HL-60 (cell line): ENCODE measurements around the gene VCP.

ENCODE experiments used
- DNase-seq, 2 experiments: peaks; one replicate each; pipeline ENCODE4 v3.0.0-alpha.2; 2010 to 2020; ENCODE audit warnings: low read depth in 1 of 2, low spot score in 1 of 2
- H3K27ac ChIP-seq: fragments of 250-450 bp; sonication (Bioruptor Pico); replicated peaks from 2 replicates; pipeline ENCODE4 v1.5.1; 2020; ENCODE audit warnings: mild to moderate bottlenecking, moderate library complexity
- H3K27me3 ChIP-seq: fragments of 250-450 bp; sonication (Bioruptor Pico); 2 replicates; pipeline ENCODE4 v1.5.1; 2021; ENCODE audit warnings: mild to moderate bottlenecking, moderate library complexity; ENCODE audit not compliant: insufficient read depth, poor library complexity, severe bottlenecking
- H3K4me3 ChIP-seq: replicated peaks from 2 replicates; pipeline ENCODE4 v1.5.1; 2011; ENCODE audit warnings: mild to moderate bottlenecking, control low read depth, low read length; ENCODE audit not compliant: insufficient read depth
- CTCF ChIP-seq: IDR thresholded peaks from one replicate; pipeline ENCODE4 v1.5.1; 2011; ENCODE audit warnings: low read length, control low read depth, inconsistent platforms; ENCODE audit not compliant: insufficient read depth
- GABPA ChIP-seq: IDR thresholded peaks from 2 replicates; pipeline ENCODE4 v1.6.1; 2012; ENCODE audit warnings: low read depth
- POLR2AphosphoS5 ChIP-seq: IDR thresholded peaks from 2 replicates; pipeline ENCODE4 v1.6.1; 2012; ENCODE audit warnings: low read depth
- REST ChIP-seq: IDR thresholded peaks from 2 replicates; pipeline ENCODE4 v1.6.1; 2012; ENCODE audit warnings: low read depth; ENCODE audit not compliant: insufficient replicate concordance
- SPI1 ChIP-seq: IDR thresholded peaks from 2 replicates; pipeline ENCODE4 v1.6.1; 2012; ENCODE audit warnings: low read depth, mild to moderate bottlenecking, borderline replicate concordance

VCP gene

DNA sequence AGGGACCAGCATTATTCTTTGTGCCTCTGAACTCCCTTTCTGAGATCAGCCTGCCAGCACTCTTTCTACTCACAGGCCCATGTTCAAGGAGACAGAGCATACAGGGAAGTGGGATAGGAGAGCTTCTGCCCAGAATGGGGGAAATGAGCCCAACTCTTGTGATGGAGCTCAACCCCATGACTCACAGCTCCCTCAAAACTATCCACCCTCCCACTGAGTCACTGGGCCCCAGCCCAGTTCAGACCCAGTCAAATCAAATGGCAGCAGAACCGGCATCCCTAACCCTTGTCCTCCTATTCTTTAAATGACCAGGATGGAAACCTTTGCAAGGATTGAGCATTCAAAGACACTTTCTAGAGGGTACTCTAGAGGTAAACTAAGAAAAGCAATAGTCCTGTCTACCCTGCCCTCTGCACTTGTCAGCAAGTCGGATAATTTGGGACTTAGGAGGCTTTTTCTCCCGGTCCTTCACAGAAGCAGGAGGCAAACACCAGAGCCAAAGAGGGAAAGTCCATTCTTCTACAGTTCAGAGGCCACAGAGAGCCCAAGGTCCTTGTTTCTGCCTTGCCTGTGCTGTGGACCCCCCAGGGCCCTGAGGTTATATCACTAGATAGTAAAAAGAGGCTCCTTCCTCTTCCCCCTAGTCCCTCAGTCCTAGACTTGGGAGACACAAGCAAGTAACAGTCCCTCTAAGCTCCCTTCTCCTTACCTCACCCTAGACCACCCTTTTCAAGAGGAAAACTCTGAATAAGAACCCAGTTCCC, 40.0 kb upstream of the VCP start:
- DNase-seq: no peak
- Histone ChIP-seq H3K27ac (no peak overlapping the region), H3K27me3 (no peaks in the 10 kb centered on the region), H3K4me3 (no peak overlapping the region)
- TF ChIP-seq GABPA (no peak), POLR2AphosphoS5 (no peak), REST (no peak), CTCF (no peak)

DNA sequence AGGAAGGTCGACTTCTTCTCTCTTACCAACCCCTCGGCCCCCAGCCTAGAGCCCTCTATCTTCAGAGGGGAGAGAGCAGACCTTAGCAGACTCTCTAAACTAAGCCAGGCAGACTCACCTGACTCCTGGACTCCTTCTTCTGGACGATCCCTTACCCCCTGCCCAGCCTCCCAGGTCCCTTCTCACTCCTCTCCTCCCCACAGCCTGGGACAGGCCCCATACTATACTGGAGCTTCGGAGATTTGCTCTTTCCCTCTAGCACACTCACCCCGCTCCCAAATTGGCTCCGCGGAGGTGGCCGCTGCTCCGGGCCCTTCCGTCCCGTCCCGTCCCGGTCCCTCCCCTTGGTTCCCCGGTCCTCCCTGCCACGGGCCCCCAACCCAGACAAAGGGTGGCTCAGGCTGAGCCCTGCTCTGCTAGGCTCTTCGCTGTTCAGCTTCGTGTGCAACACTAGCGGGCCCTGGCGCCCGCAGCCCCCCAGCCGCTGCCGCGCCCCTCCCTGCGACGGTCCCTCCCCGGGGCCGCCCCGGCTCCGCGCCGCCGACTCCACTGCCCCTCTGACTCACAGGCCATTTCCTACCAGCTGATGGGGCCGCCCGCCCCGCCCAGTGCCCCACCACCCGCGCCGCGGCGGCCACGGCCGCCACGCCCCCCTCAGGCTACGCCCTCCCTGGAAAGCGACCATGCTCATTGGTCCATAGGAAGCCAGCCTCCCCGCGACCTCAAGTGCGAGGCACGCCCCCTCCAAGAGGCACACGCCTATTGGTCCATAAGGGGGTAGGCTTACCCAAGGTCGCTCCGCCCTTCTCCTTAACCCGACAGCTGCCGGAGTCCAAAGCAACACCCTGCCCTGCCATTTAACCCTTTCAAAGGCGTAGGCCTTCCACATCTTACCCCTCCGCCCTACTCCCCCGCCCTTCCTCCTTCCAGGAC, 38.8 kb upstream of the VCP start:
- peak overlapping the region; percentile 49 for H3K27ac ChIP-seq
- no peak for TF ChIP-seq CTCF
- no peak for TF ChIP-seq GABPA
- TF ChIP-seq POLR2AphosphoS5: no peak
- no peak for TF ChIP-seq SPI1
- no peak for TF ChIP-seq REST
- H3K4me3 ChIP-seq: peak overlapping the region; percentile 55
- no peaks in the 10 kb centered on the region for H3K27me3 ChIP-seq
- peak; percentile 98 for DNase-seq

- no peak overlapping the region for H3K4me3 ChIP-seq
- TF ChIP-seq CTCF (no peak), SPI1 (no peak), GABPA (no peak), REST (no peak), POLR2AphosphoS5 (no peak)
- no peak overlapping the region for H3K27ac ChIP-seq
- H3K27me3 ChIP-seq: no peaks in the 10 kb centered on the region
- DNase-seq: no peak
Measured at GRCh38 chr9:35110327-35110761, 37.9 kb upstream of the VCP start.
